Activated naive CD8-positive, alpha-beta T cell treated with anti-CD3 and anti-CD28 coated beads, Interleukin-2, amount 50 U/mL, for 24 hours (primary cell): Measurements from ENCODE around the gene RRP12.
A peak's percentile ranks its signal among the peaks of the same experiment; 100 is the strongest.

ENCODE experiments used
- ATAC-seq: fragments of 150-1000 bp; cut with Tn5 transposase; one replicate; pipeline ENCODE4 v1.10.0; 2021
- DNase-seq: peaks from one replicate; pipeline ENCODE4 v3.0.0; 2021
- H3K27ac Mint-ChIP-seq: one replicate; pipeline ENCODE4 v1.8.0; 2021; ENCODE audit warnings: mild to moderate bottlenecking, mixed read lengths
- H3K27me3 Mint-ChIP-seq: one replicate; pipeline ENCODE4 v1.8.0; 2021; ENCODE audit warnings: mixed read lengths
- H3K36me3 Mint-ChIP-seq: one replicate; pipeline ENCODE4 v1.8.0; 2021; ENCODE audit warnings: low read depth, mixed read lengths
- H3K4me1 Mint-ChIP-seq: one replicate; pipeline ENCODE4 v1.8.0; 2021; ENCODE audit warnings: mixed read lengths
- H3K4me3 Mint-ChIP-seq: one replicate; pipeline ENCODE4 v1.8.0; 2021; ENCODE audit warnings: mild to moderate bottlenecking, moderate library complexity, mixed read lengths
- H3K9me3 Mint-ChIP-seq: one replicate; pipeline ENCODE4 v1.8.0; 2021; ENCODE audit warnings: mixed read lengths

The RRP12 gene

GRCh38 chr10:97338041-97338440, 63.1 kb downstream of the RRP12 start:
- no peaks in the 10 kb centered on the region for H3K9me3 Mint-ChIP-seq
- H3K4me1 Mint-ChIP-seq, result peaks cover 20% of the 10 kb centered on the region
- H3K27me3 Mint-ChIP-seq, result no peaks in the 10 kb centered on the region
- H3K27ac Mint-ChIP-seq, result no peak overlapping the region
- ATAC-seq (no peak), DNase-seq (no peak)
- no peaks in the 10 kb centered on the region for H3K36me3 Mint-ChIP-seq
- H3K4me3 Mint-ChIP-seq, result no peak overlapping the region

GRCh38 chr10:97336942-97337831, 64.0 kb downstream of the RRP12 start:
- Mint-ChIP-seq H3K27ac (peak overlapping the region; percentile 29), H3K36me3 (no peaks in the 10 kb centered on the region), H3K9me3 (no peaks in the 10 kb centered on the region), H3K4me3 (peak overlapping the region; percentile 28), H3K4me1 (peaks cover 29% of the 10 kb centered on the region), H3K27me3 (no peaks in the 10 kb centered on the region)
- DNase-seq (no peak), ATAC-seq (no peak)

- Mint-ChIP-seq H3K4me3 (peak overlapping the region; percentile 28), H3K36me3 (no peaks in the 10 kb centered on the region), H3K27me3 (no peaks in the 10 kb centered on the region), H3K9me3 (no peaks in the 10 kb centered on the region), H3K4me1 (peaks cover 35% of the 10 kb centered on the region), H3K27ac (peak overlapping the region; percentile 29)
- no peak for ATAC-seq
- no peak for DNase-seq
These were observed 64.7 kb downstream of the RRP12 start for GRCh38 chr10:97336446-97336845.

GRCh38 chr10:97336006-97336405, 65.1 kb downstream of the RRP12 start:
- ATAC-seq (no peak), DNase-seq (no peak)
- Mint-ChIP-seq H3K4me3 (peak overlapping the region; percentile 56), H3K9me3 (no peaks in the 10 kb centered on the region), H3K27ac (peak overlapping the region; percentile 74), H3K27me3 (no peaks in the 10 kb centered on the region), H3K4me1 (peaks cover 40% of the 10 kb centered on the region), H3K36me3 (peaks cover 1% of the 10 kb centered on the region)

GRCh38 chr10:97335188-97335619, 65.9 kb downstream of the RRP12 start:
- ATAC-seq (no peak), DNase-seq (peak; percentile 25)
- H3K4me1 Mint-ChIP-seq, result peaks cover 41% of the 10 kb centered on the region
- H3K36me3 Mint-ChIP-seq, result peaks cover 1% of the 10 kb centered on the region
- no peaks in the 10 kb centered on the region for H3K27me3 Mint-ChIP-seq
- peak overlapping the region; percentile 71 for H3K4me3 Mint-ChIP-seq
- no peak overlapping the region for H3K27ac Mint-ChIP-seq
- H3K9me3 Mint-ChIP-seq, result no peaks in the 10 kb centered on the region

GRCh38 chr10:97334370-97335175, 66.6 kb downstream of the RRP12 start, which contains the start of gene FRAT2:
Gene FRAT2, minus strand, starts transcription at chr10:97334729. Its CDS starts 157 bp downstream, at chr10:97334572.
- peaks cover 45% of the 10 kb centered on the region for H3K4me1 Mint-ChIP-seq
- no peaks in the 10 kb centered on the region for H3K27me3 Mint-ChIP-seq
- peak; percentile 87 for DNase-seq
- no peaks in the 10 kb centered on the region for H3K9me3 Mint-ChIP-seq
- H3K27ac Mint-ChIP-seq, result peak within 1 kb of the TSS; percentile 85
- H3K4me3 Mint-ChIP-seq, result peak within 1 kb of the TSS; percentile 87
- ATAC-seq, result peak; percentile 72
- peaks cover 5% of the 10 kb centered on the region for H3K36me3 Mint-ChIP-seq

- DNase-seq (peak; percentile 55), ATAC-seq (peak; percentile 37)
- Mint-ChIP-seq H3K27me3 (no peaks in the 10 kb centered on the region), H3K9me3 (no peaks in the 10 kb centered on the region), H3K4me3 (peak overlapping the region; percentile 87), H3K36me3 (peaks cover 11% of the 10 kb centered on the region), H3K4me1 (peaks cover 52% of the 10 kb centered on the region), H3K27ac (peak overlapping the region; percentile 85)
These were observed 67.4 kb downstream of the RRP12 start for GRCh38 chr10:97333601-97334369.

GRCh38 chr10:97333351-97333600, 67.9 kb downstream of the RRP12 start:
- H3K9me3 Mint-ChIP-seq, result no peaks in the 10 kb centered on the region
- peak overlapping the region; percentile 85 for H3K27ac Mint-ChIP-seq
- DNase-seq, result no peak
- ATAC-seq, result no peak
- H3K27me3 Mint-ChIP-seq, result no peaks in the 10 kb centered on the region
- H3K36me3 Mint-ChIP-seq, result peaks cover 12% of the 10 kb centered on the region
- H3K4me1 Mint-ChIP-seq, result peaks cover 57% of the 10 kb centered on the region
- H3K4me3 Mint-ChIP-seq, result peak overlapping the region; percentile 87

GRCh38 chr10:97332591-97333350, 68.4 kb downstream of the RRP12 start:
- Mint-ChIP-seq H3K9me3 (no peaks in the 10 kb centered on the region), H3K27ac (peak overlapping the region; percentile 85), H3K36me3 (peaks cover 12% of the 10 kb centered on the region), H3K27me3 (no peaks in the 10 kb centered on the region), H3K4me1 (peaks cover 62% of the 10 kb centered on the region), H3K4me3 (peak overlapping the region; percentile 87)
- no peak for DNase-seq
- no peak for ATAC-seq

- H3K27me3 Mint-ChIP-seq, result no peaks in the 10 kb centered on the region
- no peak for ATAC-seq
- H3K4me1 Mint-ChIP-seq, result peaks cover 66% of the 10 kb centered on the region
- no peaks in the 10 kb centered on the region for H3K9me3 Mint-ChIP-seq
- no peak for DNase-seq
- H3K36me3 Mint-ChIP-seq, result peaks cover 12% of the 10 kb centered on the region
- peak overlapping the region; percentile 47 for H3K27ac Mint-ChIP-seq
- H3K4me3 Mint-ChIP-seq, result peak overlapping the region; percentile 32
These were observed 69.9 kb downstream of the RRP12 start for GRCh38 chr10:97331153-97331703.

- H3K4me1 Mint-ChIP-seq, result peaks cover 58% of the 10 kb centered on the region
- no peaks in the 10 kb centered on the region for H3K27me3 Mint-ChIP-seq
- no peak overlapping the region for H3K4me3 Mint-ChIP-seq
- H3K9me3 Mint-ChIP-seq, result no peaks in the 10 kb centered on the region
- peaks cover 12% of the 10 kb centered on the region for H3K36me3 Mint-ChIP-seq
- no peak for ATAC-seq
- H3K27ac Mint-ChIP-seq, result no peak overlapping the region
- no peak for DNase-seq
These were observed 71.4 kb downstream of the RRP12 start for GRCh38 chr10:97329766-97330165.

- DNase-seq, result no peak
- H3K4me3 Mint-ChIP-seq, result no peak overlapping the region
- H3K36me3 Mint-ChIP-seq, result peaks cover 12% of the 10 kb centered on the region
These were observed 72.3 kb downstream of the RRP12 start for GRCh38 chr10:97328646-97329453.

More at GRCh38 chr10:97328646-97329453, 72.3 kb downstream of the RRP12 start:
- peak; percentile 25 for ATAC-seq
- Mint-ChIP-seq H3K9me3 (no peaks in the 10 kb centered on the region), H3K4me1 (peaks cover 58% of the 10 kb centered on the region), H3K27ac (peak overlapping the region; percentile 30), H3K27me3 (no peaks in the 10 kb centered on the region)
